ENCODE measurements around the gene SLC12A5. TPM values are rescaled to one million over a fixed set of nuclear protein-coding genes. Genes with fewer than 3 reads are reported as not detected.

SLC12A5 gene
- total RNA-seq, 4 donors from 2014 or later: not detected

DNA sequence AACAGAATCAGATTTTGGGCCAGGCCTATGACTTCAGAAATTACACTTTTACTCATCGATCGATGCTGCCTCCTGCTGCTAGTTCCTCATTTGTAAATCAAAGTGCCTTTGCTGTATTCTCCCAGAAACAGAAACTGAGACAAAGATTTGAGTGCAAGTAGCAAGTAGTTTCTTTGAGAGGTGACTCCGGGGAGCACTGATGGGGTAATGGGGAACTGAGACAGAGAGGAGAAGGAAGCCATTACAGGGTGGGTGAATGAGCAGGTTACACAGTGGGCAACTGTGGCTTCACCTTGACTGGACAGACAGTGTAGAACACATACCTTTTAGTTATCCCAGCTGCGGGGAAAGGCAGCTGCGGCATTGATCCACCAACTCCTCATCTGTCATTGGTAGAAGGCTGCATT is 79.4 kb downstream of the SLC12A5 start:
- Histone ChIP-seq H3K27ac (no peak overlapping the region), H3K9me3 (no peaks in the 10 kb centered on the region), H3K36me3 (no peaks in the 10 kb centered on the region), H3K27me3 (peaks cover 57% of the 10 kb centered on the region), H3K4me1 (no peaks in the 10 kb centered on the region), H3K4me3 (no peak overlapping the region)
- 64 to 77% methylated on average over 3 to 5 of the region's 5 CpGs for WGBS, 2 donors (ENCODE audit: low coverage in 1 of 2)
- TF ChIP-seq POLR2A (IDR thresholded peaks at IDR 0.05) (no peak), EP300 (IDR thresholded peaks at IDR 0.05) (no peak), POLR2AphosphoS5 (IDR thresholded peaks at IDR 0.05) (no peak)
- no peak for ATAC-seq

DNA sequence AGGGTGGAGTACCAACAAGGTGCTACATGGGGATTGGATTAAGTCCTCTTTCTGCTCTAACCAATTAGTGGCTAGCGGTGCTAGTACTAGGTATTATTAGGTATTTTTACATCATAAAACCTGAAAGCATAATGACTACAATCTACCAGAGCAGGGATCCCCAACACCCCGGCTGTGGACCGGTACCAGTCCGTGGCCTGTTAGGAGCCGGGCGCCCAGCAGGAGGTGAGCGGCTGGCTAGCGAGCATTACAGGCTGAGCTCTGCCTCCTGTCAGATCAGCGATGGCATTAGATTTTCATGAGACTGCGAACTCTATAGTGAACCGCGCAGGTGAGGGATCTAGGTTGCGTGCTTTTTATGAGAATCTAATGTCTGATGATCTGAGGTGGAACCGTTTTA is 80.0 kb downstream of the SLC12A5 start:
- no peak overlapping the region for H3K4me3 ChIP-seq
- no peaks in the 10 kb centered on the region for H3K36me3 ChIP-seq
- H3K9me3 ChIP-seq: no peaks in the 10 kb centered on the region
- no peak overlapping the region for H3K27ac ChIP-seq
- ATAC-seq: no peak
- H3K4me1 ChIP-seq: no peaks in the 10 kb centered on the region
- H3K27me3 ChIP-seq: peaks cover 54% of the 10 kb centered on the region
- WGBS, 2 donors (ENCODE audit: low coverage in 1 of 2): 85 to 100% methylated on average over 1 to 12 of the region's 14 CpGs
- no peak for TF ChIP-seq POLR2A (IDR thresholded peaks at IDR 0.05)
- no peak for TF ChIP-seq EP300 (IDR thresholded peaks at IDR 0.05)
- TF ChIP-seq, protein P1, sequence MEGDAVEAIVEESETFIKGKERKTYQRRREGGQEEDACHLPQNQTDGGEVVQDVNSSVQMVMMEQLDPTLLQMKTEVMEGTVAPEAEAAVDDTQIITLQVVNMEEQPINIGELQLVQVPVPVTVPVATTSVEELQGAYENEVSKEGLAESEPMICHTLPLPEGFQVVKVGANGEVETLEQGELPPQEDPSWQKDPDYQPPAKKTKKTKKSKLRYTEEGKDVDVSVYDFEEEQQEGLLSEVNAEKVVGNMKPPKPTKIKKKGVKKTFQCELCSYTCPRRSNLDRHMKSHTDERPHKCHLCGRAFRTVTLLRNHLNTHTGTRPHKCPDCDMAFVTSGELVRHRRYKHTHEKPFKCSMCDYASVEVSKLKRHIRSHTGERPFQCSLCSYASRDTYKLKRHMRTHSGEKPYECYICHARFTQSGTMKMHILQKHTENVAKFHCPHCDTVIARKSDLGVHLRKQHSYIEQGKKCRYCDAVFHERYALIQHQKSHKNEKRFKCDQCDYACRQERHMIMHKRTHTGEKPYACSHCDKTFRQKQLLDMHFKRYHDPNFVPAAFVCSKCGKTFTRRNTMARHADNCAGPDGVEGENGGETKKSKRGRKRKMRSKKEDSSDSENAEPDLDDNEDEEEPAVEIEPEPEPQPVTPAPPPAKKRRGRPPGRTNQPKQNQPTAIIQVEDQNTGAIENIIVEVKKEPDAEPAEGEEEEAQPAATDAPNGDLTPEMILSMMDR (IDR thresholded peaks at IDR 0.05): no peak
- no peak for TF ChIP-seq POLR2AphosphoS5 (IDR thresholded peaks at IDR 0.05)

Other genes with a start within 250 kb of the SLC12A5 start
- gene WFDC3, start 237.3 kb upstream of the SLC12A5 start, total RNA-seq: 1 to 10 TPM in 1 of 4 donors, not detected in 3; 2.3 TPM
- 10 to 100 TPM; 21.8 to 33.3 (median 27.8) TPM for gene DNTTIP1, start 237.3 kb upstream of the SLC12A5 start, total RNA-seq
- under 1 TPM in 1 of 4 donors, not detected in 3; 0.72 TPM for gene UBE2C, start 216.6 kb upstream of the SLC12A5 start, total RNA-seq
- 1 to 10 TPM in 3 of 4 donors, not detected in 1; 1.0 to 6.3 (median 1.3) TPM for gene TNNC2, start 201.9 kb upstream of the SLC12A5 start, total RNA-seq
- gene SNX21, start 195.4 kb upstream of the SLC12A5 start, total RNA-seq: 10 to 100 TPM; 45.9 to 76.3 (median 59.7) TPM
- 10 to 100 TPM; 27.2 to 49.8 (median 29.9) TPM for gene ACOT8, start 171.8 kb upstream of the SLC12A5 start, total RNA-seq
- gene ZSWIM3, start 171.6 kb upstream of the SLC12A5 start, total RNA-seq: 1 to 10 TPM; 2.8 to 5.0 (median 4.4) TPM
- gene ZSWIM1, start 148.0 kb upstream of the SLC12A5 start, total RNA-seq: 10 to 100 TPM in 1 of 4 donors, 1 to 10 TPM in 3; 6.6 to 11.9 (median 9.1) TPM
- 1 to 10 TPM in 3 of 4 donors, not detected in 1; 4.2 to 7.9 (median 5.1) TPM for gene SPATA25, start 141.6 kb upstream of the SLC12A5 start, total RNA-seq
- 10 to 100 TPM in 3 of 4 donors, 1 to 10 TPM in 1; 2.2 to 26.4 (median 17.0) TPM for gene NEURL2, start 138.0 kb upstream of the SLC12A5 start, total RNA-seq
- gene CTSA, start 137.9 kb upstream of the SLC12A5 start, total RNA-seq: 10 to 100 TPM; 36.4 to 73.0 (median 56.6) TPM
- 100 to 1,000 TPM in 3 of 4 donors, 10 to 100 TPM in 1; 45.6 to 456 (median 177) TPM for gene PLTP, start 117.1 kb upstream of the SLC12A5 start, total RNA-seq
- gene PCIF1, start 94.5 kb upstream of the SLC12A5 start, total RNA-seq: 10 to 100 TPM; 21.5 to 45.3 (median 39.2) TPM
- gene ZNF335, start 57.0 kb upstream of the SLC12A5 start, total RNA-seq: 10 to 100 TPM in 3 of 4 donors, 1 to 10 TPM in 1; 7.5 to 17.9 (median 16.5) TPM
- 1 to 10 TPM in 2 of 4 donors, under 1 TPM in 1, not detected in 1; 0.15 to 3.9 (median 1.2) TPM for gene MMP9, start 20.3 kb upstream of the SLC12A5 start, total RNA-seq
- 10 to 100 TPM; 26.3 to 39.8 (median 30.8) TPM for gene NCOA5, start 60.7 kb downstream of the SLC12A5 start, total RNA-seq
- 10 to 100 TPM; 13.7 to 16.6 (median 13.9) TPM for gene CD40, start 89.1 kb downstream of the SLC12A5 start, total RNA-seq

Measured in gastroesophageal sphincter (tissue), 4 donors.